ENCODE results near the gene SLC17A9. TPM values are rescaled to one million over a fixed set of nuclear protein-coding genes. Genes with fewer than 3 reads are reported as not detected.

SLC17A9 gene
- total RNA-seq, 4 donors from 2014 or later, result 0.31 to 3.9 (median 1.4) TPM

DNA sequence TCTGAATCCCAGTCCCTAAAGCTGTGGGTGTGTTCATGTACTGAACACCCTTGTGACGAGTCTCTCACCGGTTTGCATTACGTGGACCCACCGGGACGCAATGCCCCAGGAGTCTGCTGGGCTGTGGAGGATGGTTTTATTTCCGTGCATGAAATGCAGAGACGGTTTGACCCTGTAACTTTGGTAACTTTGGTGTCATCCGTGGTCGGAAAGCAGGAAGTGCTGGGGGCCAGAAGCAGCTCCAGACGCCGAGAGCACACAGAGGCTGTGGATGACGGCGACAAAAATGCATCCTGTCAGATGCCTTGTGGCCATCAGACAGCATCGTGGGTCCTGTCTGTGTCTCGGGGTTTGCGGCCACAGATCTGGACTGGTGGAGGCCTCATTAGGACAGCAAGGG is 47.1 kb downstream of the SLC17A9 start:
- H3K27me3 ChIP-seq, result peaks cover 10 to 100% (median 17%) of the 10 kb centered on the region in 4 donors
- WGBS, 2 donors, result 74 to 78% methylated on average over 8 to 12 of the region's 16 CpGs
- peaks cover 0 to under 1% (median 0%) of the 10 kb centered on the region in 3 donors for H3K4me1 ChIP-seq
- no peaks in the 10 kb centered on the region for H3K36me3 ChIP-seq
- intact Hi-C loops (cut with DNase I), result no loop called here
- H3K27ac ChIP-seq, result no peak overlapping the region
- H3K9me3 ChIP-seq, result no peaks in the 10 kb centered on the region
- no peak overlapping the region for H3K4me3 ChIP-seq
- TF ChIP-seq POLR2A (IDR thresholded peaks at IDR 0.05), result no peak
- TF ChIP-seq, protein P1, sequence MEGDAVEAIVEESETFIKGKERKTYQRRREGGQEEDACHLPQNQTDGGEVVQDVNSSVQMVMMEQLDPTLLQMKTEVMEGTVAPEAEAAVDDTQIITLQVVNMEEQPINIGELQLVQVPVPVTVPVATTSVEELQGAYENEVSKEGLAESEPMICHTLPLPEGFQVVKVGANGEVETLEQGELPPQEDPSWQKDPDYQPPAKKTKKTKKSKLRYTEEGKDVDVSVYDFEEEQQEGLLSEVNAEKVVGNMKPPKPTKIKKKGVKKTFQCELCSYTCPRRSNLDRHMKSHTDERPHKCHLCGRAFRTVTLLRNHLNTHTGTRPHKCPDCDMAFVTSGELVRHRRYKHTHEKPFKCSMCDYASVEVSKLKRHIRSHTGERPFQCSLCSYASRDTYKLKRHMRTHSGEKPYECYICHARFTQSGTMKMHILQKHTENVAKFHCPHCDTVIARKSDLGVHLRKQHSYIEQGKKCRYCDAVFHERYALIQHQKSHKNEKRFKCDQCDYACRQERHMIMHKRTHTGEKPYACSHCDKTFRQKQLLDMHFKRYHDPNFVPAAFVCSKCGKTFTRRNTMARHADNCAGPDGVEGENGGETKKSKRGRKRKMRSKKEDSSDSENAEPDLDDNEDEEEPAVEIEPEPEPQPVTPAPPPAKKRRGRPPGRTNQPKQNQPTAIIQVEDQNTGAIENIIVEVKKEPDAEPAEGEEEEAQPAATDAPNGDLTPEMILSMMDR (IDR thresholded peaks at IDR 0.05), result no peak
- no peak for DNase-seq

DNA sequence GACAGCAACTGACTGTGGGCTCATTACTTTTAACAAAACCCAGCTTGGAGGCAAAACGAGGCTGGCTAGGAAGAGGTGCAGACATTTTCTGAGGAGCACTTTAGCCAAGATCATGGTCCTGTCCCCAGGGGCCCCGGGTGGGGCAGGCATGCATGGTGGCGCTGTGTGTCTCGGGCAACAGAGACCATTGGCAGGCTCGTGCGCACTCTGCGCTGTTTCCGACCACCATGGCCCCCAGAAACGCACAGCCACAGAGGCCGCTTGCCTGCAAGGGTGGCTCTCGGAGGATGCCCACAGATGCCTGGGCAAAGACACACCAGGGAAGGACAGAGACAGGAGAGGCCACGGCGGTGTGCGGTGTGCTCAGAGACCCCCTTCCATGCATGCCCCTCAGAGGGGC is 47.5 kb downstream of the SLC17A9 start:
- intact Hi-C loops (cut with DNase I), result loop anchor here (10.0 kb wide), 1 partner anchor 105 kb away; no protein-coding TSS in a partner anchor
- TF ChIP-seq POLR2A (IDR thresholded peaks at IDR 0.05), result no peak
- TF ChIP-seq, protein P1 (IDR thresholded peaks at IDR 0.05), result no peak
- DNase-seq, result no peak
- H3K27ac ChIP-seq, result no peak overlapping the region
- H3K4me1 ChIP-seq, result peaks cover 0 to 5% (median 0%) of the 10 kb centered on the region in 3 donors
- H3K36me3 ChIP-seq, result no peaks in the 10 kb centered on the region
- WGBS, 2 donors, result 79 to 89% methylated on average over 6 to 7 of the region's 14 CpGs
- H3K27me3 ChIP-seq, result peaks cover 15 to 100% (median 22%) of the 10 kb centered on the region in 4 donors
- H3K9me3 ChIP-seq, result no peaks in the 10 kb centered on the region
- H3K4me3 ChIP-seq, result no peak overlapping the region

DNA sequence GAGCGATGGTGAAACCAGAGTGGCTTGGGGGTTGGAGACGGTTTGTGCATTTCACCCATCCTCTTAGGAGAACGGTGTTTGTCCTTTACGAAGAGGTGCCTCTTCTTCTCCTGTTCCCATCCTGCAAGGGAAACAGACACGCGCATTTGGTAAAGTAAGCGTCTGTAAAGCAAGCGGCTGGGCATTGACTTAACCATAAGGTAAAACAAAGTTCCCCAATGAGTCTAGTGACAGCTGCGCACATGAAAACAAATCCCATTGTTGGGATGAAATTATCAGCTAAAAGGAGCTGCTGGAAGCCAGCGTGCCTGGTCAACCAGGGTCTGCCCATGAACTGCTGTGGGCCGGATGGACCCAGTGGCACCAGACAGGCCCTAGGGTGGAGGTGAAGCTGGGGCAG is 48.4 kb downstream of the SLC17A9 start:
- H3K4me3 ChIP-seq, result no peak overlapping the region
- 46 to 63% methylated on average over 10 to 11 of the region's 11 CpGs for WGBS, 2 donors

DNA sequence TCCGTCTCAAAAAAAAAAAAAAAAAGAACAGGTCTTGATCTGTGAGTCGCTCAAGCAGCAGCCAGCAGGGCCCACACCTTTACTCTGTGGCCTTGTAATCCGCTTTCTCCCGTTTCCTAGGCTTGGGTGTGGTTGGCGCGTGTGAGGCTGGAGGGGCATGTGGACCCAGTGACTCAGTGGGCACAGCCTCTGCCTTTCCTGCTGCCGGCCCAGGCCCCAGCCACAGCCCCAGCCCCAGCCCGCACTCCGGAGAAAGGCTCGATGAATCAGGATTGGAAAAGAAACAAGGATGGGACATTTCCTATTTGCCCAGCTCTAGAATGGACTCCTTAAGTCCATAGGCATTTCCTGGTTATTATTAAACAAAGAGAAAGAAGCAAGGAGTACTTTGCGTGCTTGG is 50.0 kb downstream of the SLC17A9 start:
- no peak for DNase-seq
- intact Hi-C loops (cut with DNase I), result loop anchor here (10.0 kb wide), 1 partner anchor 108 kb away; no protein-coding TSS in a partner anchor
- peaks cover 36 to 100% (median 40%) of the 10 kb centered on the region in 4 donors for H3K27me3 ChIP-seq

More for the DNA sequence above, 48.4 kb downstream of the SLC17A9 start:
- Histone ChIP-seq H3K4me1 (peaks cover 0 to 12% (median 0%) of the 10 kb centered on the region in 3 donors), H3K9me3 (no peaks in the 10 kb centered on the region), H3K36me3 (no peaks in the 10 kb centered on the region), H3K27me3 (peaks cover 24 to 100% (median 31%) of the 10 kb centered on the region in 4 donors), H3K27ac (no peak overlapping the region)
- no peak for TF ChIP-seq POLR2A (IDR thresholded peaks at IDR 0.05)
- TF ChIP-seq, protein P1 (IDR thresholded peaks at IDR 0.05), result no peak
- no peak for DNase-seq
- intact Hi-C loops (cut with DNase I), result loop anchor here (10.0 kb wide), 1 partner anchor 106 kb away; no protein-coding TSS in a partner anchor

DNA sequence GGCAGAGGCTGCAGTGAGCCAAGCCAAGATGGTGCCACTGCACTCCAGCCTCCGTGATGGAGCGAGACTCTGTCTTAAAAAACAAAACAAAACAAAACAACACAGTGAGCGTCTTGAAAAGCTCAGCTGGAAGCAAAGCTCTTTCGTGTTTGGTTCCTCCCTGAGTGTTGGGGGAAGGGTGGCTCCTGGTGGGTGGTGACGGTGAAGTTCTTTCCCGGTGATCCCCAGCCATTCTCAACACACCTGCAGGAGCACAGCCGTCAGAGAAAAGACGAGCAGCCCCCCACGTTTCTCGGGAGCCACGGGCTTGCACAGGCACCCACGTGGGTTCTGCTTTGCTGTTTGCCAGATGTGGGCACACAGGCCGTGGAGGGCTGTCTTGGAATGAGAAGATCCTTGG is 51.0 kb downstream of the SLC17A9 start:
- Histone ChIP-seq H3K4me1 (peaks cover 0 to 38% (median 14%) of the 10 kb centered on the region in 3 donors), H3K27me3 (peaks cover 43 to 100% (median 50%) of the 10 kb centered on the region in 4 donors), H3K4me3 (no peak overlapping the region), H3K27ac (no peak overlapping the region), H3K9me3 (no peaks in the 10 kb centered on the region), H3K36me3 (no peaks in the 10 kb centered on the region)
- DNase-seq, result no peak
- intact Hi-C loops (cut with DNase I), result loop anchor here (10.0 kb wide), 1 partner anchor 109 kb away; no protein-coding TSS in a partner anchor
- 14 to 24% methylated on average over 8 to 9 of the region's 13 CpGs for WGBS, 2 donors
- TF ChIP-seq POLR2A (IDR thresholded peaks at IDR 0.05), result no peak
- TF ChIP-seq, protein P1 (IDR thresholded peaks at IDR 0.05), result no peak

More for the DNA sequence above, 50.0 kb downstream of the SLC17A9 start:
- 70 to 72% methylated on average over 5 to 9 of the region's 11 CpGs for WGBS, 2 donors
- Histone ChIP-seq H3K4me3 (no peak overlapping the region), H3K36me3 (no peaks in the 10 kb centered on the region), H3K4me1 (peaks cover 0 to 28% (median 13%) of the 10 kb centered on the region in 3 donors), H3K9me3 (no peaks in the 10 kb centered on the region), H3K27ac (no peak overlapping the region)
- TF ChIP-seq, protein P1 (IDR thresholded peaks at IDR 0.05), result no peak
- TF ChIP-seq POLR2A (IDR thresholded peaks at IDR 0.05), result no peak

All from esophagus squamous epithelium (tissue), 5 donors.